HT-29 (cell line): ENCODE data around the gene EYA2. TPM values are rescaled to one million over a fixed set of nuclear protein-coding genes. Genes with fewer than 3 reads are reported as not detected.

Source experiments
- DNase-seq: peaks from one replicate; pipeline ENCODE4 v3.0.0-alpha.2; 2015; ENCODE audit warnings: low spot score
- small RNA-seq: library from RNA; depleted of rRNA; stranded (forward); fragments of <200 nt; gene quantifications from one replicate; pipeline ENCODE3, GENCODE V24; 2014
- total RNA-seq: library from RNA; depleted of rRNA; stranded (reverse); fragments of >200 nt; shearing (Covaris generic); gene quantifications from 2 replicates; pipeline ENCODE4 v1.2.3, GENCODE V29; 2014; rRNA removed

EYA2 gene
- total RNA-seq, 1 experiment from 2014 or later, result not detected

- DNase-seq, result no peak
Measured at GRCh38 chr20:47222468-47223119, 328.0 kb downstream of the EYA2 start.

- no peak for DNase-seq
Measured at GRCh38 chr20:47223896-47224295, 329.3 kb downstream of the EYA2 start.

- DNase-seq, result no peak
Measured at GRCh38 chr20:47224300-47224791, 329.7 kb downstream of the EYA2 start.

- no peak for DNase-seq
Measured at GRCh38 chr20:47224857-47225256, 330.2 kb downstream of the EYA2 start.

GRCh38 chr20:47225458-47225857 is 330.8 kb downstream of the EYA2 start:
- no peak for DNase-seq

GRCh38 chr20:47227119-47227518 is 332.5 kb downstream of the EYA2 start:
- no peak for DNase-seq

GRCh38 chr20:47227576-47227975 is 332.9 kb downstream of the EYA2 start:
- DNase-seq, result no peak

- no peak for DNase-seq
Measured at GRCh38 chr20:47228654-47229053, 334.0 kb downstream of the EYA2 start.

GRCh38 chr20:47230811-47231256 is 336.2 kb downstream of the EYA2 start:
- no peak for DNase-seq

- no peak for DNase-seq
Measured at GRCh38 chr20:47231382-47232039, 336.9 kb downstream of the EYA2 start.

GRCh38 chr20:47232518-47232917 is 337.9 kb downstream of the EYA2 start:
- DNase-seq, result no peak

- no peak for DNase-seq
Measured at GRCh38 chr20:47233333-47234188, 338.9 kb downstream of the EYA2 start.

GRCh38 chr20:47235111-47235510 is 340.5 kb downstream of the EYA2 start:
- DNase-seq, result no peak

GRCh38 chr20:47235853-47236638 is 341.4 kb downstream of the EYA2 start:
- no peak for DNase-seq

GRCh38 chr20:47236639-47236900 is 341.9 kb downstream of the EYA2 start:
- no peak for DNase-seq

- no peak for DNase-seq
Measured at GRCh38 chr20:47237715-47238114, 343.1 kb downstream of the EYA2 start.

Small RNAs within 50 kb of the gene (small RNA-seq; reads per million reads assigned to genes)
- gene MIR3616, result not detected

Other genes starting within 250 kb of the EYA2 start
- gene SLC13A3, start 243.4 kb upstream of the EYA2 start, total RNA-seq, result not detected in 2 replicates
- gene TP53RK, start 205.4 kb upstream of the EYA2 start, total RNA-seq, result 40.2 and 44.7 TPM in 2 replicates
- 1.5 and 3.5 TPM in 2 replicates for gene SLC2A10, start 185.2 kb upstream of the EYA2 start, total RNA-seq